Measurements from ENCODE around the gene DEPP1. TPM values are rescaled to one million over a fixed set of nuclear protein-coding genes. Genes with fewer than 3 reads are reported as not detected.

DEPP1 gene
- total and polyA plus RNA-seq, 2 experiments from 2014 or later, result 0.37 to 1.3 TPM

GRCh38 chr10:44935966-44936295, 42.7 kb downstream of the DEPP1 start:
- H3K9me2 ChIP-seq (ENCODE audit: insufficient read depth), result no peaks in the 10 kb centered on the region
- no peaks in the 10 kb centered on the region for H3F3A ChIP-seq (replicated peaks; ENCODE audit: low read depth)
- H2AFZ ChIP-seq, result no peak overlapping the region
- peaks cover 6% of the 10 kb centered on the region; the same call in 1 of the 2 replicates for H3K4me1 ChIP-seq (ENCODE audit: insufficient read depth)
- no peaks in the 10 kb centered on the region for H4K20me1 ChIP-seq (replicated peaks; ENCODE audit: insufficient read depth)
- H3K4me1 Mint-ChIP-seq, result peaks cover 3% of the 10 kb centered on the region; the same call in 2 of the 3 replicates
- no peak overlapping the region for H3K4me3 Mint-ChIP-seq
- H3K9me3 Mint-ChIP-seq, result no peaks in the 10 kb centered on the region; the same call in 2 of the 3 replicates
- H3K4me3 ChIP-seq, result no peak overlapping the region
- H3K27me3 Mint-ChIP-seq (ENCODE audit: insufficient read depth, low read depth, poor library complexity), result peaks cover 3% of the 10 kb centered on the region
- DNase-seq (ENCODE audit: low spot score) (no peak), ATAC-seq (no peak)
- H3K27ac ChIP-seq (ENCODE audit: low read depth), result no peak overlapping the region
- TF ChIP-seq JUNB (IDR thresholded peaks at IDR 0.05; ENCODE audit: unreplicated experiment) (no peak), POLR2AphosphoS5 (IDR thresholded peaks at IDR 0.05; ENCODE audit: low read depth) (no peak), REST (IDR thresholded peaks at IDR 0.05; ENCODE audit: unreplicated experiment) (no peak), STAT1 (IDR thresholded peaks at IDR 0.05; ENCODE audit: unreplicated experiment) (no peak), CREB1 (CRISPR knock-in tag; IDR thresholded peaks at IDR 0.05; ENCODE audit: low read depth) (no peak)
- no peaks in the 10 kb centered on the region for H3K36me3 ChIP-seq (ENCODE audit: insufficient read depth)
- no peaks in the 10 kb centered on the region for H3K36me3 Mint-ChIP-seq (ENCODE audit: low read depth)
- H3K79me2 ChIP-seq (replicated peaks; ENCODE audit: insufficient read depth), result no peaks in the 10 kb centered on the region
- no peaks in the 10 kb centered on the region for H3K27me3 ChIP-seq (ENCODE audit: insufficient read depth)
- H3K4me2 ChIP-seq, result no peak overlapping the region
- H3K27ac Mint-ChIP-seq, result no peak overlapping the region

- Histone ChIP-seq H3K4me2 (no peak overlapping the region), H3K4me3 (no peak overlapping the region), H4K20me1 (replicated peaks; ENCODE audit: insufficient read depth) (no peaks in the 10 kb centered on the region), H2AFZ (no peak overlapping the region), H3K79me2 (replicated peaks; ENCODE audit: insufficient read depth) (no peaks in the 10 kb centered on the region), H3K9me2 (ENCODE audit: insufficient read depth) (no peaks in the 10 kb centered on the region), H3K27me3 (ENCODE audit: insufficient read depth) (no peaks in the 10 kb centered on the region), H3K36me3 (ENCODE audit: insufficient read depth) (no peaks in the 10 kb centered on the region), H3F3A (replicated peaks; ENCODE audit: low read depth) (no peaks in the 10 kb centered on the region), H3K4me1 (ENCODE audit: insufficient read depth) (peaks cover 6% of the 10 kb centered on the region; the same call in 1 of the 2 replicates), H3K27ac (ENCODE audit: low read depth) (no peak overlapping the region)
- DNase-seq (ENCODE audit: low spot score) (no peak), ATAC-seq (no peak)
- Mint-ChIP-seq H3K4me1 (peaks cover 3% of the 10 kb centered on the region; the same call in 2 of the 3 replicates), H3K27ac (no peak overlapping the region), H3K4me3 (no peak overlapping the region), H3K27me3 (ENCODE audit: insufficient read depth, low read depth, poor library complexity) (no peaks in the 10 kb centered on the region), H3K9me3 (no peaks in the 10 kb centered on the region; the same call in 2 of the 3 replicates), H3K36me3 (ENCODE audit: low read depth) (no peaks in the 10 kb centered on the region)
- no peak for TF ChIP-seq REST (IDR thresholded peaks at IDR 0.05; ENCODE audit: unreplicated experiment)
- TF ChIP-seq ZNF331 (CRISPR knock-in tag; IDR thresholded peaks at IDR 0.05; ENCODE audit: low read depth), result no peak
- no peak for TF ChIP-seq EZH2phosphoT487 (IDR thresholded peaks at IDR 0.05; ENCODE audit: unreplicated experiment)
- TF ChIP-seq CREB1 (CRISPR knock-in tag; IDR thresholded peaks at IDR 0.05; ENCODE audit: low read depth), result no peak
- TF ChIP-seq POLR2AphosphoS5 (IDR thresholded peaks at IDR 0.05; ENCODE audit: low read depth), result no peak
- no peak for TF ChIP-seq ZNF114 (CRISPR knock-in tag; IDR thresholded peaks at IDR 0.05)
- TF ChIP-seq STAT1 (IDR thresholded peaks at IDR 0.05; ENCODE audit: unreplicated experiment), result no peak
- no peak for TF ChIP-seq ETS1 (IDR thresholded peaks at IDR 0.05)
- TF ChIP-seq JUNB (IDR thresholded peaks at IDR 0.05; ENCODE audit: unreplicated experiment), result no peak
- no peak for TF ChIP-seq CTCF (conservative IDR thresholded peaks at IDR 0.05; ENCODE audit: low read depth in 2 of 2)
Observed at GRCh38 chr10:44935201-44935965, 43.2 kb downstream of the DEPP1 start.
